SK-N-MC (cell line): ENCODE results near the gene TMEM92.

Source experiments
- EZH2 ChIP-seq: fragments of 200-600 bp; sonication (generic); IDR thresholded peaks from one replicate; pipeline ENCODE4 v1.6.1; 2017; ENCODE audit warnings: antibody characterized with exemption
- POLR2AphosphoS5 ChIP-seq: IDR thresholded peaks from 2 replicates; pipeline ENCODE4 v1.6.1; 2012; ENCODE audit warnings: mild to moderate bottlenecking, low read depth, low read length, borderline replicate concordance

GRCh38 chr17:50238601-50239280, 35.5 kb upstream of the TMEM92 start:
- TF ChIP-seq POLR2AphosphoS5 (no peak), EZH2 (no peak)
